ENCODE measurements around the gene LCTL. TPM values are rescaled to one million over a fixed set of nuclear protein-coding genes. Genes with fewer than 3 reads are reported as not detected.

Gene LCTL
- total and polyA plus RNA-seq, 8 donors, result 0.26 to 0.56 (median 0.43) TPM; not detected in 1

GRCh38 chr15:66564136-66565041 is 1.4 kb downstream of the LCTL start:
- TF ChIP-seq, protein P1, sequence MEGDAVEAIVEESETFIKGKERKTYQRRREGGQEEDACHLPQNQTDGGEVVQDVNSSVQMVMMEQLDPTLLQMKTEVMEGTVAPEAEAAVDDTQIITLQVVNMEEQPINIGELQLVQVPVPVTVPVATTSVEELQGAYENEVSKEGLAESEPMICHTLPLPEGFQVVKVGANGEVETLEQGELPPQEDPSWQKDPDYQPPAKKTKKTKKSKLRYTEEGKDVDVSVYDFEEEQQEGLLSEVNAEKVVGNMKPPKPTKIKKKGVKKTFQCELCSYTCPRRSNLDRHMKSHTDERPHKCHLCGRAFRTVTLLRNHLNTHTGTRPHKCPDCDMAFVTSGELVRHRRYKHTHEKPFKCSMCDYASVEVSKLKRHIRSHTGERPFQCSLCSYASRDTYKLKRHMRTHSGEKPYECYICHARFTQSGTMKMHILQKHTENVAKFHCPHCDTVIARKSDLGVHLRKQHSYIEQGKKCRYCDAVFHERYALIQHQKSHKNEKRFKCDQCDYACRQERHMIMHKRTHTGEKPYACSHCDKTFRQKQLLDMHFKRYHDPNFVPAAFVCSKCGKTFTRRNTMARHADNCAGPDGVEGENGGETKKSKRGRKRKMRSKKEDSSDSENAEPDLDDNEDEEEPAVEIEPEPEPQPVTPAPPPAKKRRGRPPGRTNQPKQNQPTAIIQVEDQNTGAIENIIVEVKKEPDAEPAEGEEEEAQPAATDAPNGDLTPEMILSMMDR (IDR thresholded peaks at IDR 0.05), result no peak
- DNase-seq (no peak), ATAC-seq (no peak)
- intact Hi-C loops (cut with DNase I), result no loop called here
- H3K9me3 ChIP-seq, result no peaks in the 10 kb centered on the region
- peaks cover 0 to 6% of the 10 kb centered on the region in 2 donors for H3K4me1 ChIP-seq
- no peak overlapping the region for H3K4me3 ChIP-seq
- no peaks in the 10 kb centered on the region for H3K36me3 ChIP-seq
- no peaks in the 10 kb centered on the region for H3K27me3 ChIP-seq
- no peak overlapping the region for H3K27ac ChIP-seq

DNA sequence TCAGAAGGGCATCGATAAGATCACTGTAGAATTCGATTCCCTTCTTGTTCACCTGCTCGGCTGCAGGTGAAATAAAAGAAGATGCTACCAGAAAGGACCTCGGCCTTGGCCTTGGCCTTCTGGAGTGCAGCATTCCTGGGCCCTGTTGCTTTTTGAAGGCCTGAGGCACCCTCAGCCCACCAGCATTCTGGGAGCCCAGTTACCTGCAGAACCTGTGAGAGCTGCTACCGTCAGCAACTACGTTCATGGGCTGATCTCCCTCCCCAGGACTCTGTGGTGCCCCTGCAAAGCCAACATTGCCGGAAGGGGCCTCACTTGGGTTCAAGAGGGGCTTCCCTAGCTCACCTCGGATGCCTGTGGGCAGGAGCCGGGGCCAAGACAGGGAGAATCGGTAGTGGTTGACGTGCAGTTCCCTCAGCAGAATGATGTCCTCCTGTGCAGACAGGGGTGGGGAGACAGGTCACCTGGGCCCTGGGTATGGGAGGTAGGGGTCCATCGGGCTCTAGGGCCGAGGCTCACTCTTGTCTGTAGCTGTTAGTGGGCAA is 2.2 kb downstream of the LCTL start:
- TF ChIP-seq, protein P1 (IDR thresholded peaks at IDR 0.05), result no peak
- Histone ChIP-seq H3K27me3 (no peaks in the 10 kb centered on the region), H3K36me3 (no peaks in the 10 kb centered on the region), H3K4me3 (no peak overlapping the region), H3K4me1 (peaks cover 0 to 6% of the 10 kb centered on the region in 2 donors), H3K9me3 (no peaks in the 10 kb centered on the region), H3K27ac (no peak overlapping the region)
- intact Hi-C loops (cut with DNase I), result no loop called here
- ATAC-seq, result no peak
- DNase-seq, result no peak

DNA sequence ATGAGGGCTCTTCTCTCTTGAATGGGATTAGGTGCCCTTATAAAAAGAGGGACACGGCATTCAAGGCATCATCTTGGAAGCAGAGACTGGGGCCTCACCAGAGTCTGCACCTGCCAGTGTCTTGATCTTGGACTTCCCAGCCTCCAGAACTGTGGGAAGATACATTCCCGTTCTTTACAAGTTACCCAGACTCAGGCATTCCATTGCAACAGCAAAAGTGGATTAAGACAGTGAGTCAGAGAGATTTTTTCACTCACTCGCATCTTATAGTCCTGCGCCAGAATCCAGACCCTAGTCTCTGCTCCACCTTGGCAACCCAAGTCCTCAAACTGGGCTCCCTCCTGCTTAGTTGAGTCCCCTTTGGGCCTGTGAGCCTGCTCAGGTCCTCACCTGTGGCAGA is 2.7 kb downstream of the LCTL start:
- ATAC-seq, result no peak
- Histone ChIP-seq H3K27me3 (no peaks in the 10 kb centered on the region), H3K36me3 (no peaks in the 10 kb centered on the region), H3K4me1 (peaks cover 0 to 6% of the 10 kb centered on the region in 2 donors), H3K4me3 (no peak overlapping the region), H3K27ac (no peak overlapping the region), H3K9me3 (no peaks in the 10 kb centered on the region)
- intact Hi-C loops (cut with DNase I), result no loop called here
- DNase-seq, result no peak
- TF ChIP-seq, protein P1 (IDR thresholded peaks at IDR 0.05), result no peak

GRCh38 chr15:66560856-66561525 is 4.8 kb downstream of the LCTL start:
- Histone ChIP-seq H3K4me3 (no peak overlapping the region), H3K27me3 (no peaks in the 10 kb centered on the region), H3K9me3 (peaks cover 0 to 3% of the 10 kb centered on the region in 2 donors), H3K36me3 (no peaks in the 10 kb centered on the region), H3K27ac (no peak overlapping the region), H3K4me1 (no peaks in the 10 kb centered on the region)
- intact Hi-C loops (cut with DNase I), result no loop called here
- no peak for ATAC-seq
- DNase-seq, result no peak
- TF ChIP-seq, protein P1 (IDR thresholded peaks at IDR 0.05), result no peak

GRCh38 chr15:66558271-66558670 is 7.5 kb downstream of the LCTL start:
- TF ChIP-seq, protein P1 (IDR thresholded peaks at IDR 0.05), result no peak
- H3K9me3 ChIP-seq, result peaks cover 0 to 5% of the 10 kb centered on the region in 2 donors
- intact Hi-C loops (cut with DNase I), result no loop called here
- no peaks in the 10 kb centered on the region for H3K27me3 ChIP-seq
- no peak overlapping the region for H3K4me3 ChIP-seq
- no peaks in the 10 kb centered on the region for H3K36me3 ChIP-seq
- H3K27ac ChIP-seq, result no peak overlapping the region
- ATAC-seq (no peak), DNase-seq (no peak)
- H3K4me1 ChIP-seq, result no peaks in the 10 kb centered on the region

All from left lung (tissue), 10 donors.